SW 1271 (cell line): ENCODE results near the gene DNA2.
"Not testable (repeated sequence)": the region's sequence is repeated elsewhere in the genome, so short reads cannot be mapped to it uniquely, and the experiment has no call there.

ENCODE experiments used
- DNase-seq, 2 experiments: peaks; one replicate each; lab custom pipeline; 2025; lab: John Stamatoyannopoulos, UW

DNA2 gene, protein sequence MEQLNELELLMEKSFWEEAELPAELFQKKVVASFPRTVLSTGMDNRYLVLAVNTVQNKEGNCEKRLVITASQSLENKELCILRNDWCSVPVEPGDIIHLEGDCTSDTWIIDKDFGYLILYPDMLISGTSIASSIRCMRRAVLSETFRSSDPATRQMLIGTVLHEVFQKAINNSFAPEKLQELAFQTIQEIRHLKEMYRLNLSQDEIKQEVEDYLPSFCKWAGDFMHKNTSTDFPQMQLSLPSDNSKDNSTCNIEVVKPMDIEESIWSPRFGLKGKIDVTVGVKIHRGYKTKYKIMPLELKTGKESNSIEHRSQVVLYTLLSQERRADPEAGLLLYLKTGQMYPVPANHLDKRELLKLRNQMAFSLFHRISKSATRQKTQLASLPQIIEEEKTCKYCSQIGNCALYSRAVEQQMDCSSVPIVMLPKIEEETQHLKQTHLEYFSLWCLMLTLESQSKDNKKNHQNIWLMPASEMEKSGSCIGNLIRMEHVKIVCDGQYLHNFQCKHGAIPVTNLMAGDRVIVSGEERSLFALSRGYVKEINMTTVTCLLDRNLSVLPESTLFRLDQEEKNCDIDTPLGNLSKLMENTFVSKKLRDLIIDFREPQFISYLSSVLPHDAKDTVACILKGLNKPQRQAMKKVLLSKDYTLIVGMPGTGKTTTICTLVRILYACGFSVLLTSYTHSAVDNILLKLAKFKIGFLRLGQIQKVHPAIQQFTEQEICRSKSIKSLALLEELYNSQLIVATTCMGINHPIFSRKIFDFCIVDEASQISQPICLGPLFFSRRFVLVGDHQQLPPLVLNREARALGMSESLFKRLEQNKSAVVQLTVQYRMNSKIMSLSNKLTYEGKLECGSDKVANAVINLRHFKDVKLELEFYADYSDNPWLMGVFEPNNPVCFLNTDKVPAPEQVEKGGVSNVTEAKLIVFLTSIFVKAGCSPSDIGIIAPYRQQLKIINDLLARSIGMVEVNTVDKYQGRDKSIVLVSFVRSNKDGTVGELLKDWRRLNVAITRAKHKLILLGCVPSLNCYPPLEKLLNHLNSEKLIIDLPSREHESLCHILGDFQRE

DNA sequence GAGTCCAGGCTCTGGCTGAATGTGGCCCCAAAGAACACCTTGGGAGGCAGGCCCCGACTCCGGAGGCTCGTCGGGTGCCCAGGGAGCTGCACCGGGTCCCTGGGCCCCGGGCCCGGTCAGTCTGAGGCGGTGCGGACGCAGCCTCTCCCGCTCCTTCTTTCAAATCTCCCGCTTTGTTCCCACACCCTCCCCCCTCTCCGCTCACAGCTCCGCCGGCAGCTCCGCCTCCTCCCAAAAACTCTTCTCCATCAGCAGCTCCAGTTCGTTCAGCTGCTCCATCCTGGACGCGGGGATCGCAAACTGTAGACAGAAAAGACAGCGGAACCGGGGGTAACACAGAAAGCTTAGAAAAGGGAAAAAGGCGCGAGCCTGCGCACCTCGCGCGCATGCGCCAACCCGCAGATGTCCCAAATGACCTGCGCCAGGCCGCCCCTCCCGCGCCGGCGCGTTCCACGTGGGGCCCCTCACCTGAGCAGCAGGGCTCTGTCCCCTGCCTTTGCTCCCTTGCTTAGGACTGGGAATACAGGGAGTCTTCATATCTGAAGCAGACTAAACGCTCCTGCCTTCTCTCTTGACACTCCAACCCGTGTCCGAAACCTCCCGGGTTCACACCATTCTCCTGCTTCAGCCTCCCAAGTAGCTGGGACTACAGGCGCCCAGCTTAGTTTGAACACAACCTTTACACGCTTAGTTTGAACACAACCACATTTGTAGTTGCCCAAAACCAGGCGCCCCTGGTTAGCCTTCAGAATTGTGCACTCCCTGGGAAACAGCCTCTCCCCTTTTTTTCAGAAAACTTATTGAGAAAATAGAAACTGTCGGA is at the start of gene DNA2:
Gene DNA2, minus strand, starts transcription at position 388 of the 823 bp plus-strand sequence. Its CDS starts 109 bp downstream, at position 279.
- peak in 1 of 2 experiments; percentile 63 for DNase-seq

DNA sequence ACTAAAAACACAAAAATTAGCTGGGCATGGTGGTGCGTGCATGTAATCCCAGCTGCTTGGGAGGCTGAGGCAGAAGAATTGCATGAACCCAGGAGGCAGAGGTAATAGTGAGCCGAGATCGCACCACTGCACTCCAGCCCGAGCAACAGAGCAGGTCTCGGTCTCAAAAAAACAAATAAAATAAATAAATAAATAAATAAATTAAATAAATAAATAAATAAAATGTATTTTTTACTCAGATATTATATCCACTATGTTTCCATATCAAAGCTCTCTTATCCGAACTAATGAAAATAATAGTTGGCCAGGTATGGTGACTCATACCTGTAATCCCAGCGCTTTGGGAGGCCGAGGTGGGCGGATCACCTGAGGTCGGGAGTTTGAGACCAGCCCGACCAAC is 46.8 kb upstream of the DNA2 start:
- not testable (repeated sequence) for DNase-seq

DNA sequence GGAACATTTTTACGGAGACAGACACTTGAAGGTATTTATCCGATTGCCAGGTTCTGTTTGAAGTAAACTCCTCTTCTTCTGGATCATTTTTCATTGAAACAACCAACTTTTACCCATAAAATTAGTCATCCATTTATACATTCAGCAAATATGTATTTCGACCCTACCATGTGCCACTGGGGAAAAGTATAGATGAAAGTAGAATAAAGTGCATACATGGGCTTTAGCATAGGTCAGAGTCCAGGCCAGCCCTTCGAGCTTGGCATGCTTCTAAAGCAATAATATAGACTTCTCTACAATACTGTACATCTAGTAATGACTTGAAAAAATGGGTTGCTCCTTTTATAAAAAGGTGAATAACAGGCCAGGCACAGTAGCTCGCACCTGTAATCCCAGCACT is 45.4 kb upstream of the DNA2 start:
- DNase-seq, result no peak

DNA sequence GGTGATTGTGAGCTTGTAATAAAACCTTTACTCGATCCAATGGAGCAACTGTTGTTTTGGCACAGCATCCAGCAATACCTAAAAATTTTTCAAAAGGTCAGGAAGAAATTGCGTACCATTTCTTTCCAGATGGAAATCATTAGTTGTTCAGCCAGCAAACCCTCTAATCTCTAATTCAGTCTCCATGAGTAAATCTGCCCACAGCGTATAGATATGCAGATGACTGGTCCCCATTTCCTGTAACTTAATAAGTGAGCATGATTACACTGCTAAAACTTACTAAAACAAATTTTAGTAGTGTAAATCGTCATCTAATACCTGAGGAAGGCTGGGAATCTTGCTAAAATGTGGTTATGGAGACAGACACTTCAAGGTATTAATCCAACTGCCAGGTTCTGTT is 45.0 kb upstream of the DNA2 start:
- DNase-seq, result no peak

DNA sequence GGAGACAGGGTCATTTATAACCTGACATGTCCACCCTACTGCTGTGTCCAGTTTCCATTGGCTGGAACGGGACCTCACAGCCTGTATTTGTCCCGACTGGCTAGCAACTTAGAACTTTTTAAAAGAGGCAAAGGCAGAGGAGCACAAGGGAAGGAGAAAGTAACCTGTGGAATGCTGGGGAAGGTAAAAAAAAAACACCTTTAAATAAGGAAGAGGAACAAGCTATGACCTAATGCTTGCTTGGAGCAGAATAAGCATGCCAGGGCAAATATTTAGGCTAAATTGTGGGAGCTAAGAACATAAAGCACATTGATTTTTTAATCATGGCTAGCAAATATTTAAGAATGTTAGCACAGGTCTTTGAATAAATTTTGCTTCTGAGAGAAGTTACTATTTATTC is 44.4 kb upstream of the DNA2 start:
- DNase-seq, result not testable (repeated sequence)

DNA sequence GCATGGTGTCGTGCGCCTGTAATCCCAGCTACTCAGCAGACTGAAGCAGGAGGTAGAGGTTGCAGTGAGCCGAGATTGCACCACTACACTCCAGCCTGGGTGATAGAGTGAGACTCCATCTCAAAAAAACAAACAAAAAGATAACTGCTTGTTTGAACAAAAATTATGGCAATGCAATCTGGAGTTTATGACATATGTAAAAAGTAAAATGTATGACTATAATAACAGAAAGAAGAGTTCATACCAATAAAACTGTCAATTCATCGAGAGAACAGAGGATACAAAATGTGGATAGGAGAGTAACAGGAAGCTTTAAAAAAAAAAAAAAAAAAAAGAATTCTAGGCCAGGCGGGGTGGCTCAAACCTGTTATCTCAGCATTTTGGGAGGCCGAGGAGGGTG is 36.3 kb upstream of the DNA2 start:
- no peak for DNase-seq

DNA sequence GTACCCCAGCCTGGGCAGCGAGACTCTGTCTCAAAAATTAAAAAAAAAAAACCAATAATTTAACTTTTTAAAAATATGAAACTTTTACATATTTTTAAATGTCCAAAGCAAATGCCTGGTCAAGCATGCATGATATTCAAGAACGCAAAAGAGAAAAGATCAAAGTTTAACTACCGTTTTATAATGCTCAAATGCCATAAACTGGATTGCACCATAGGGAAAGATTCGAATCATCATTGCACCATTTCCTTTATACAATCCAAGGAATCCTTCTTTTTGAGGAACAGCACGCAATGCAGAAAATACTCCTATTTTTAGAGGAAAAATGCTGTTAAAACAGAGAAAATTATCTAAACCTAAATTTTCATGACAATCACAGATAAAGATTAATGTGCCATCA is 34.6 kb upstream of the DNA2 start:
- DNase-seq, result no peak

DNA sequence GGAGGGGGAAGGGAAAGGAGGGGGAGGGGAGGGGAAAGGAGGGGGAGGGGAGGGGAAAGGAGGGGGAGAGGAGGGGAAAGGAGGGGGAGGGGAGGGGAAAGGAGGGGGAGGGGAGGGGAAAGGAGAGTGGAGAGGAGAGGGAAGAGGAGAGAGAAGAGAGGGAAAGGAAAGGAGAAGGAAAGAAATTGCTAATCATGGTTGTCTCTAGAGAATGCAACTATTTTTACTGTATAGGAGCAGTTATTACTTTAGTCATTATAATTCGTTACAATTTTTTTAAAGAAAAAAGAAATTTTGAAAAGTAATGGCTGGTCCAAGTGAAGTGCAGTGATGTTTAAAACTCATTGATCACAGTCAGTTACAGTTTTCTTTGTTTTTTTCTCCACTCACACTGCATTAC is 31.1 kb upstream of the DNA2 start:
- no peak for DNase-seq

DNA sequence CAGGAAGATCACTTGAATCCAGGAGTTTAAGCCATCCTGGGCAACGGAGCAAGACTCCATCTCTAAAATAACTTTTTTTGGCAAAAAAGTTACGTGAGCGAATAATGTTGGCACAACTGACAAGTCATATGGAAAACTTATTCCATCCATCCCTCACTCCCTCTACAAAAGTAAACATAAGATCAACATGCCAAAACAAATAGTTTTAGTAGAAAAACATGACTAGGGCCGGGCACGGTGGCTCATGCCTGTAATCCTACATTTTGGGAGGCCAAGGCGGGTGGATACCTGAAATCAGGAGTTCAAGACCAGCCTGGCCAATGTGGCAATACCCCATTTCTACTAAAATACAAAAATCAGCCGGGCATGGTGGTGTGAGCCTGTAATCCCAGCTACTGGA is 29.9 kb upstream of the DNA2 start:
- DNase-seq, result no peak

DNA sequence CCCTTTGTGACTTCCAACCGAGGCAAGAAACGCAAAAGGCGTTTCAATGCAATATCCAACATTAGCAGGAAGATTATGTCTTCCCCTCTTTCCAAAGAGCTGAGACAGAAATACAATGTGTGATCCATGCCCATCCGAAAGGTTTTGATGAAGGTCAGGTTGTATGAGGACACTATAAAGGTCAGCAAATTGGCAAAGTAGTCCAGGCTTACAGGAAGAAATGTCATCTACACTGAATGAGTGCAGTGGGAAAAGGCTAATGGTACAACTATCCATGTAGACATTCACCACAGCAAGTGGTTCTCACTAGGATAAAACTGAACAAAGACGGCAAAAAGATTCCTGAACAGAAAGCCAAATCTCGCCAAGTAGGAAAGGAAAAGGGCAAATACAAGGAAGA is 27.8 kb upstream of the DNA2 start:
- DNase-seq, result no peak

DNA sequence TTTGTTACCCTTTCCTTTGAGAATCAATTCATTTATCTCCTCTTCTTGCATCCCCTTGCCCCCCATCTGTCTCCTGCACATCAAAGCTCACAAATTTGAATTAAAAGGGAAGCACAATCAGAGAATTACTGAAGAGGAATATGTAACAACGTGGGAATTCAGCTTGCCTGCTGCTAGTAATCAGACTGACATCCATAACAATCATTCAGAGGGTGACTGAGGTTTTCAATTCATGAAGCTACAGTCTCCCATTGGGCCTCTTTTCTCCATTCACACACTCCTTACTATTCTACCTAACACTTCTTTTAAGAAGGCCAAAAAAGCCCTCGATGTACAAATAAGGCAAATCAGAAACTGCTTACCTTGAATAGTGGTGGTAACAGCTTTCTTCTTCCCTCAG is 24.3 kb upstream of the DNA2 start:
- DNase-seq, result no peak

DNA sequence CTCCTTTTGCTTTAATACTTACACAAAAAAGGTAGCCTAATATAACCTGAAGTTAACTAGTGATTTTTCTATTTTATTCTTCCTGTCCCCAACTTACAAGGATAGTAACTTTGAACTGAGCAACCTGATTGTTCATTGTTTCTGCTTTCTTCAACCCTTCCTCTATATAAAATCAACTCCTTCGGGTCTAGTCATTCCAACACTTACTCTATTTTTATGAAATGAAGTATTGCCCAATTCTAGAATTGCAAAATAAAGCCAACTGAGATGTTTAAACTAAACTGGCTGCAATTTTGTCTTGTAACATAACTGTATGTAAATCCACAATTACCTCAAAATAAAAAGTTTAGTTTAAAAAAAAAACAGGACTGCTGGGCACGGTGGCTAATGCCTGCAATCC is 20.3 kb upstream of the DNA2 start:
- no peak for DNase-seq

DNA sequence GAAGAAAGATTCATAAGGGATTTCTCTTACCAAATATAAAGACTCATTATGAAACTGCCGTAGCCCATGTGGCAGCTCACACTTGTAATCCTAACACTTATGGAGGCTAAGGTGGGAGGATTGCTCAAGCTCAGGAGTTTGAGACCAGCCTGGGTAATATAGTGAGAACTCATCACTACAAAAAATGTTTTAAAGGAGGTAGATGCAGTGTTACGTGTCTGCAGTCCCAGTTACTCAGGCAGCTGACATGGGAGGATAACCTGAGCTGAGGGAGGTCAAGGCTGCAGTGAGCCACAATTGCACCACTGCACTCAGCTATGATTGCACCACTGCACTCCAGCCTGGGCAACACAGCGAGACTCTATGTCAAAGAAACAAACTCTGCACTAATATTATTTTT is 18.1 kb upstream of the DNA2 start:
- DNase-seq, result no peak

DNA sequence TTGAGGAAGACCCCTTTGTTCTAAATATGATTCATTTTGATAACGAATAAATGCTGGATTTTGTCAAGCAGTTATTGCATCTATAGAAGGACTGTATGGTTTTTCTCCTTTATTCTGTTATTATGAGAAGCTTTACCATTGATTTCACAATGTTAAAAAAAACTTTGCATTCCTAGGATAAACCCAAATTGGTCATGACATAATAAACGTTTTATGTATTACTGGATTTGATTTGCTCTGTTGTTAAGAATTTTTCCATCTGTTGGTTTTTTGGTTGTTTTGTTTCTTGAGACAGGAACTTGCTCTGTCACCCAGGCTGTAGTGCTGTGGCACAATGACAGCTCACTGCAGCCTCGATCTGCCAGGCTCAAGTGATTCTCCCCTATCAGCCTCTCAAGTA is 2.2 kb upstream of the DNA2 start:
- DNase-seq, result no peak

DNA sequence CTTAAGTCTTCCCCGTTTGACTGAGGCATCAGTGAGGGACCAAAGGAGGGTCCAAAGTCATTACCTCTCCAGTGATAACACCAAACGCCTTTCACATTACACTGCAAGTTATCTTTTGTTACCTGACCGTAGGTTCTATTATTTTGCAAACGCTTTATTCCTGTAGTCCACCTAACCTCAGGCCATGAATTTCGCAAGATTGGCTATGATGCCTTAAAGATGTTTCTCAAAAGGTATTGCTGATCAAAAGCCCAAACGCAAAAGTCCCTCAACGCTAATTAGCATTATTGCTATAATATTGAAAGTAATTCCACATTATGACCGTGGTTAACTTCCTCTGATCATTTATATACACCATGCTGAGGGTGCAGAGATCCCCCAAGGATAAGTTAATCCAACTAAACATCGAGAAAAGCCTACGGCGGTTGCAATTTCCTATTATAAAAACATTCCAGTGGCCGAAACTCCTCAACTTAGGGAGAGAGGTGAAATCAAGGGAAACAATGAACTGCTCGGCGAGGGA is 649 bp downstream of the DNA2 start:
- no peak for DNase-seq

DNA sequence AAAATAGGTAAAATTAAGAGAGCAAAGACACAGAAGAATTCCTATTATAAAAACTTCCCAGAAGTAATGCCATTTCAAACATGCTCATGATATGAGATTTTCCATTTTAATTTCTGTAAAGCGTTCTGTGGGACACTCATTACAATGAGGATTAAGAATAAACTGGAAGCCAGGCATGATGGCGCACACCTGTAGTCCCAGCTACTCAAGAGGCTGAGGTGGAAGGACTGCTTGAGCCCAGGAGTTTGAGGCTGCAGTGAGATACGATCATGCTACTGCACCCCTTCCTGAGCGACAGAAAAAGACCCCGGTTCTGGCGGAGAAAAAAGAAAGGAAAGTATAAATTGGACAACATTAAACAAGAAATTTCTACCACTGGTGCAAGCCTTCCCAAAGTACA is 1.5 kb downstream of the DNA2 start:
- no peak for DNase-seq

DNA sequence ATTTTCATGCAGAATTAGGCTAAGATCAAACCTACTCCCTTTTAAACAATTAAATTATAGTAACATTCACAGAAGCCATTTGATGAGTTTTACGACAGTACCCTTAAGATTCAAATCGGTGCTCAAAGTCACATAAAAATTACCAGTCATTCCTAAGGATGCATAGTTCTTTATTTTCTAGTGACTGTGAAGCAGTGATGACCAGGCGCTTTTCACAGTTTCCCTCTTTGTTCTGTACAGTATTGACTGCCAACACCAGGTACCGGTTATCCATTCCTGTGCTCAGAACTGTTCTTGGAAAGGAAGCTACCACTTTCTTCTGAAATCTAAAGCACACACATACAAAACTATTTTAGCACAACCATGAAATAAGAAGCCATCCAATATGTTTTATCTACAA is 1.9 kb downstream of the DNA2 start:
- no peak for DNase-seq

DNA sequence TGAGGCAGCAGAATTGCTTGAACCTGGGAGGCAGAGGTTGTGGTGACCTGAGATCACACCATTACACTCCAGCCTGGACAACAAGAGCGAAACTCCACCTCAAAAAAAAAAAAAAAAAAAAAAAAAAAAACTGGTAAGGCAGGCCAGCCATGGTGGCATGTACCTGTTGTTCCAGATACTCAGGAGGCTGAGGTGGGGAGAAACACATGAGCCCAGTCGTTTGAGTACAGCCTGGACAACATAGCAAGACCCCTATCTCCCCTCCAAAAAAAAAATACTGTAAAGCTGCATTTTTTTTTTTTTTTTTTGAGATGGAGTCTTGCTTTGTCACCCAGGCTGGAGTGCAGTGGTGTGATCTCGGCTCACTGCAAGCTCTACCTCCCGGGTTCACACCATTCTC is 7.0 kb downstream of the DNA2 start:
- DNase-seq, result not testable (repeated sequence)

DNA sequence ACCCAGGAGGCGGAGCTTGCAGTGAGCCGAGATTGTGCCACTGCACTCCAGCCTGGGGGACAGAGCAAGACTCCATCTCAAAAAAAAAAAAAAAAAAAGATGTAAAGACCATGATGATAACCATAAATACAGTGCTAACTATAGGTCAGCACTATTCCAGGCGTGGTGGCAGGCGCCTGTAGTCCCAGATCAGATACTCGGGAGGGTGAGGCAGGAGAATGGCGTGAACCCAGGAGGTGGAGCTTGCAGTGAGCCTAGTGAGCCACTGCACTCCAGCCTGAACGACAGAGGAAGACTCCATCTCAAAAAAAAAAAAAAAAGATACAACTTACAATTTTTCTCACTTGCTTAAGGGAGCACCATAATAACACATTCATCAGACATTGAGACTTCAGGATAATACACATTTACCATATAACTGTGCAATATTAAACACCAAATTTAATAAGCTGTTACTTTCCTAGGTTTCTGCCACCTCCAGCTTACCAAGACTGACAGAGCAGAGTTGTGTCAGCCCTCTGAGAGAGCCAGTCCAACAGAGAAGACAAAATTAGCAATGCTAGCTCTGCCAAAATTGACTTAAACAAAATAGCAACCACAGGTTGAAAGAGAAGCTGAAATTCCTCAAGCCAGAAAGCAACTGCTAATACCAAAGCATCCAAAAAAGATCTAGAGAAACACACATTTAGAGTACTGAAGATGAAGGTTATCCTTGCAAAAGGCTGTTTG is 8.2 kb downstream of the DNA2 start:
- DNase-seq, result no peak

DNA sequence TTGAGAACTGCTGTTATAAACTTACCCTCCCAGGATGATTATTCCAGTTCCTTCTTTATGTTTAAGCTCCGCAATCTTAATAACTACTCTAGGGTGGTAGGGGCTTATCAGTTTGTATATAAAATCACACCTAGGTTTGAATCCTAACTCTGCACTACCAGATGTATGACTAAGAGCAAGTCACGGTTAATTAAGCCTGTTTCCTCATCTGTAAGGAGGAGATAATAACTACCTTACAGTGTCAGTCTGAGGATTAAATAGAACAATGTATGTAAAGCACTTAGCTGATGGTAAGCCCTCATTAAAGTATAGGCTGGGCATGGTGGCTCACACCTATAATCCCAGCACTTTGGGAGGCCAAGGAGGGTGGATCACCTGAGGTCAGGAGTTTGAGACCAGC is 9.2 kb downstream of the DNA2 start:
- no peak for DNase-seq

DNA sequence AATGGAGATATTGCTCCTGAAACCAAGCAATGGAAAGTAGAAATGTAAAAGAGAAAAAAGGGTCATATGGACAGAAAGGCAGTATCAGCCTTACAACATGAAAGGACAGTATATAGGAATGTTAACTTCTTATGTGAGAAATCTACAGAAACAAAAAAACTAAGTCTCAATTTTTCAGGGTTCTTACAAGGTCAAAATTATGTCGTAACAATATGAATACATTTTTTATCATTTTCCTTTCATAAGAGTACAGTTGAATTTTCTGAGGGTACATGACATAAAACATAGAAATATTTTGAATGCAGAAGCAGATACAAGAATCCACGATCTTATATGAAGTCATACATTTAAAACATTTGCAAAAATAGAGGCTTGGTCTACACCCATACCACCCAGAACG is 10.7 kb downstream of the DNA2 start:
- DNase-seq, result no peak
